SHP77 (cell line): ENCODE data around the gene BLACAT1.

Experiments
- DNase-seq, 2 experiments: peaks; one replicate each; lab custom pipeline; 2025; lab: John Stamatoyannopoulos, UW

BLACAT1 gene

GRCh38 chr1:205455581-205456382 is at the start of gene BLACAT1:
BLACAT1 (minus strand) TSS chr1:205456045.
- DNase-seq, result no peak

- DNase-seq, result no peak
These were observed 49.4 kb upstream of the BLACAT1 start for GRCh38 chr1:205505076-205505729.

GRCh38 chr1:205504311-205505075 is 48.6 kb upstream of the BLACAT1 start, which contains the start of gene CDK18:
CDK18 (plus strand) TSS chr1:205504669; CDS start chr1:205523168, 18,499 bp downstream.
- peak; percentile 43 to 79 for DNase-seq

GRCh38 chr1:205502992-205503391 is 47.1 kb upstream of the BLACAT1 start:
- no peak for DNase-seq

GRCh38 chr1:205502111-205502810 is 46.4 kb upstream of the BLACAT1 start:
- DNase-seq, result no peak

GRCh38 chr1:205500240-205501233 is 44.7 kb upstream of the BLACAT1 start:
- DNase-seq, result no peak

GRCh38 chr1:205499789-205500188 is 43.9 kb upstream of the BLACAT1 start:
- no peak for DNase-seq

- peak; percentile 91 to 92 for DNase-seq
These were observed 41.5 kb upstream of the BLACAT1 start for GRCh38 chr1:205497351-205497750.

- DNase-seq, result no peak
These were observed 40.8 kb upstream of the BLACAT1 start for GRCh38 chr1:205496661-205497060.

GRCh38 chr1:205495237-205495823 is 39.5 kb upstream of the BLACAT1 start:
- peak; percentile 48 to 66 for DNase-seq

- DNase-seq, result no peak
These were observed 38.3 kb upstream of the BLACAT1 start for GRCh38 chr1:205494115-205494514.

- no peak for DNase-seq
These were observed 37.6 kb upstream of the BLACAT1 start for GRCh38 chr1:205493241-205494085.

- DNase-seq, result no peak
These were observed 36.9 kb upstream of the BLACAT1 start for GRCh38 chr1:205492774-205493173.

GRCh38 chr1:205492201-205492667 is 36.4 kb upstream of the BLACAT1 start:
- peak; percentile 85 for DNase-seq

GRCh38 chr1:205491794-205492193 is 35.9 kb upstream of the BLACAT1 start:
- no peak for DNase-seq

- peak; percentile 64 to 66 for DNase-seq
These were observed 32.4 kb upstream of the BLACAT1 start for GRCh38 chr1:205488074-205488723.

- no peak for DNase-seq
These were observed 30.4 kb upstream of the BLACAT1 start for GRCh38 chr1:205486258-205486657.
